Choroid plexus epithelial cell (primary cell): Measurements from ENCODE around the gene SLC13A4.

Experiments used
- DNase-seq: peaks from one replicate; pipeline ENCODE4 v3.0.0-alpha.2; 2010; ENCODE audit warnings: low read depth
- H3K4me3 ChIP-seq: 2 replicates; pipeline ENCODE4 v1.5.1; 2011; ENCODE audit warnings: low read depth, mild to moderate bottlenecking, control low read depth, low read length, moderate library complexity
- CTCF ChIP-seq: conservative IDR thresholded peaks from 2 replicates; pipeline ENCODE4 v1.5.1; 2011; ENCODE audit warnings: low read depth, mild to moderate bottlenecking, control low read depth, inconsistent platforms, low read length, moderate library complexity

SLC13A4 gene

GRCh38 chr7:135714534-135715009, 13.4 kb downstream of the SLC13A4 start:
- TF ChIP-seq CTCF: no peak
- peak; percentile 81 for DNase-seq
- H3K4me3 ChIP-seq: no peak overlapping the region

- DNase-seq: no peak
- H3K4me3 ChIP-seq: no peak overlapping the region
- no peak for TF ChIP-seq CTCF
Measured at GRCh38 chr7:135713836-135714470, 14.0 kb downstream of the SLC13A4 start.

- H3K4me3 ChIP-seq: no peak overlapping the region
- no peak for TF ChIP-seq CTCF
- DNase-seq: no peak
Measured at GRCh38 chr7:135712796-135713195, 15.2 kb downstream of the SLC13A4 start.

GRCh38 chr7:135712182-135712782, 15.7 kb downstream of the SLC13A4 start:
- no peak for DNase-seq
- TF ChIP-seq CTCF: peak; percentile 23
- no peak overlapping the region for H3K4me3 ChIP-seq

GRCh38 chr7:135711139-135711469, 16.9 kb downstream of the SLC13A4 start:
- no peak for DNase-seq
- TF ChIP-seq CTCF: no peak
- no peak overlapping the region for H3K4me3 ChIP-seq

- DNase-seq: no peak
- peak; percentile 60 for TF ChIP-seq CTCF
- H3K4me3 ChIP-seq: no peak overlapping the region
Measured at GRCh38 chr7:135710417-135711138, 17.4 kb downstream of the SLC13A4 start.
